A549 treated with AZD2906 at 1 μM for 4 hours (cell line): ENCODE measurements around the gene OAF. TPM values are rescaled to one million over a fixed set of nuclear protein-coding genes. Genes with fewer than 3 reads are reported as not detected.

Source experiments
- total RNA-seq: library from RNA; stranded (reverse); fragments of 200-300 nt; extraction: Qiagen RNA extraction; gene quantifications from 5 replicates; pipeline ENCODE4 v1.2.3, GENCODE V29; 2022

Gene OAF
- 7.6 to 11.7 TPM (median 11.0 TPM) in 5 replicates for total RNA-seq

DNA sequence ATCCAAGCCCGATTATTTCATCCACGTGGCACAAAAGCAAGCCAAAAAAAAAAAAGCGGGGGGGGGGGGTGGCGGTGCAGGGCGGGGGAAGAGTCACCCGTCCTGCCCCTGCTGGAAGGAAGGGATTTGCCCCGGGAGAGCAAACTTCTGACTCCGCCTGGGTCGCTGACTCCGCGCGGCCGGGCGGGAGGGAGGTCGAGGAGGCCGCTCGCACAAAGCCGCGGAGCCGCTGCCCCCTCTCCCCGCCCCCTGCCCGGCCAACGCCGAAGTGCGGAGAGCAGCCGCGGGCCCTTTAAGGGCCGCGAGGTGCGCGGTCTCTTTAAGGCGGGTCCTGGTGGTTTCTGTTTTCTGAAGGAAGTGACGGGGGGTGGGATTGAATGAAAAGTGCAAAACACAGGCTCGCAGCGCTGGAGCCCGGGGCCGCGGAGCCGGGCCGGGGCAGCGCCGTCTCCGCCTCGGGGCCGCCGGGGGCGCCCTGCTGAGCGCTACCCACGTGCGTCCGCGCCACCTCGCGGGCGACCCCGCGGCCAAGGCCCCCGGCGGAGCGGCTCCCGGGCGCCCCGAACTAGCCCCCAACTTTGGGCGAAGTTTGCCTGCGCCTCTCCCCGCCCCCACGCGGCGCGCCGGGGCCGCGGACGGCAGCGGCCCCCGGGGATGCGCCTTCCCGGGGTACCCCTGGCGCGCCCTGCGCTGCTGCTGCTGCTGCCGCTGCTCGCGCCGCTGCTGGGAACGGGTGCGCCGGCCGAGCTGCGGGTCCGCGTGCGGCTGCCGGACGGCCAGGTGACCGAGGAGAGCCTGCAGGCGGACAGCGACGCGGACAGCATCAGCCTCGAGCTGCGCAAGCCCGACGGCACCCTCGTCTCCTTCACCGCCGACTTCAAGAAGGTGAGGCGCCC, at the start of gene OAF:
TSS of gene OAF (plus strand) at position 407 of the 896 bp plus-strand sequence. CDS start at position 655, 248 bp downstream.

DNA sequence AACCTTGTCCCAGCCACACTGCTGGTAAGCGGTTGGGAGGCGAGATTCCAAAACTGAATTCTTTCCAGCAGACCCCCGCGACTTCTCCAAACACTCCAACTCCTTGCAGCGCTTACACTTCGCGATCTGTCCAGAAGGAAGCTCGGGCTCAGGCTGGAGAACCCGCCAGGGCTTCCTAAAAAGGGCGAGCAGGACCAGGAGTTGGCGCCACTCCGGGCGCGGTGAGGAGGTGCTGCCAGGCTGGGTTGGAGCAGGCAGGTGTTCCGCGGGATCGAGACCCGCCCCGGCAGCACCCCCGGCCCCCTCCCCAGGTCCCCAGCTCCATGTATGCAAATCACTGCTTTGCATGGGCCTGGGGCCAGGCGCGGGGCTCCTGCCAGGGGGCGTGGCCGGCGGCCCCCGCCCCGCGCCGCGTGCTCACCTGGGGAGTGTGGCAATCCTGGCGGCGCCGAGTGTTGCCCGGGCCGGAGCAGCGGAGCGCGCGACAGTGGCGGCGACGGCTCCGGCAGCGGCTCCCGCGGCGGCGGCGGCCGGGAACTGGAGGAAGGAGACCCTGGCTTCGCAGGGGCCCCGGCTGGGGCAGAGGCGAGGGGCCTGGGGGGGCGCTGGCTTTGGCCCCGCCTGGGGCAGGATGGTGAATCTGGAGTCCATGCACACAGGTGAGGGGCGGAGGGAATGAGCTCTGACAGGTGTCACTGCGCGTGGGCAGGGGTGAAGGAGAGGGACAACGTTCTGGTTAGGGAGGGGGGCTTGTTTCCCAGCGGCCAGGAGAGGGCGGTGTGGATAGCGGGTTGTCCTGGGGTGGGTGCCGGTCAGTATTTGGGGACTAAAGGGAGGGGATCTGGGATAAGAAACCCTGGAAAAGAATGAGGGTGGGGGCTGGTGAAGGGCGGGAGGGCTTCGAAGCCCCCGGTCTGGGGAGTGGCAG, 29.1 kb downstream of the OAF start, which contains the start of gene POU2F3:
TSS of gene POU2F3 (plus strand) at position 428 of the 928 bp plus-strand sequence. CDS start at position 632, 204 bp downstream.

Other genes with a start within 250 kb of the OAF start
- gene TRIM29, start 72.9 kb upstream of the OAF start, total RNA-seq, result 20.8 to 26.8 TPM (median 26.3 TPM) in 5 replicates
- 0.05 TPM in 1 of 5 replicates, not detected in the others for gene POU2F3, start 29.1 kb downstream of the OAF start, total RNA-seq
- 5.3 to 7.8 TPM (median 7.2 TPM) in 5 replicates for gene TLCD5, start 114.3 kb downstream of the OAF start, total RNA-seq
- 11.0 to 16.6 TPM (median 14.2 TPM) in 5 replicates for gene ARHGEF12, start 125.4 kb downstream of the OAF start, total RNA-seq